Measurements from ENCODE around the gene RUVBL2. TPM values are rescaled to one million over a fixed set of nuclear protein-coding genes. Genes with fewer than 3 reads are reported as not detected.
A peak's percentile ranks its signal among the peaks of the same experiment; 100 is the strongest.
"Not testable (repeated sequence)": the region's sequence is repeated elsewhere in the genome, so short reads cannot be mapped to it uniquely, and the experiment has no call there.

RUVBL2 gene
- total RNA-seq, 1 experiment from 2014 or later, result 199 TPM

DNA sequence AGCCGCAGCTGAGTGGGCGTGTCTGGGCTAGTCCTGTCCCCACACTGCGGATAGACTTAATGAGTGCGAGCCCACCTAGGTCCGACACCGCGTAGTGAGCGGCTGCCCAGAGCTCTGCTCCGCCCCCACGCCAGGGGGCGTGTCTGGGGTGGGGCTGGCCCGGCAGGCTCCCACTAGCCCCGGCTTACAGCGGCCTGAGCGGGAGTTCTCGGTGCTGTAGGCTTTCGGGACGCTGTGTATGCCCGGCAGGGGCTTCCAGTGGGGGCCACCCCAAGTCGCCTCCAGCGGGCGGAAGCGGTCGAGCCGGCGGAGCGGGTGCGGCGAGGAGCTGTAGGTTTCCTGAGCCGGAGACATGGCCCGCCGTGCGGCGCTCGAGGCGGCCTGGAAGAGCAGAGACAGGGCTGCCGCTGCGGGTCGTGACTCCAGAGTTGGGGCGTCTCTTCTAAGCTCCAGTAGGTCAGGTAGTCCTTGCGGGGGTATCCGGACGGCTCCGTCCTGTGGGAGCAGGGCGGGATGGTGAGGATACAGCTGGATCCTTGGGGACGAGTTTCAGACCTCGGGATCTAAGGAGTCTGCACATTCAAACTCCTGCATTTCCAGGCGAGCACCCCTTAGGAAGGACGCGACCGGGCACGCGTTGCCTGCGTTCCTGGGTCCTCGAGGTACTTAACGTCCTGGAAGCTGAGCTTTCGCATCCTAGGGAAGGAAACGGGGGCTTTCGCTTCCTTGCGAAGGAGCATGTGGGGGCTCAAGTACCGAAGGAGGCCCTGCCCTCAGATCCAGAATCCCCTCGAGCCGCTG lies 62.6 kb downstream of the RUVBL2 start:
- CTCF ChIA-PET, result interaction anchor here (0.5 to 1.6 kb wide), 12 partner anchors 17 to 160 kb away, joined by 3 to 10 read pairs (median 5); partner anchors contain the start of genes GYS1 and RUVBL2
- Mint-ChIP-seq H3K27me3 (ENCODE audit: unreplicated experiment) (peaks cover 16% of the 10 kb centered on the region), H3K9me3 (ENCODE audit: low read depth, unreplicated experiment) (no peaks in the 10 kb centered on the region), H3K36me3 (ENCODE audit: insufficient read depth, unreplicated experiment) (peaks cover 37% of the 10 kb centered on the region), H3K27ac (ENCODE audit: unreplicated experiment) (no peak overlapping the region), H3K4me3 (ENCODE audit: low read depth, unreplicated experiment) (peak overlapping the region; percentile 95), H3K4me1 (ENCODE audit: low read depth, unreplicated experiment) (peaks cover 20% of the 10 kb centered on the region)
- intact Hi-C loops (cut with micrococcal nuclease; ENCODE audit: unreplicated experiment), result no loop called here
- TSS peak; percentile 38 for BruUV-seq (replicated peaks)
- TF ChIP-seq, protein P1, sequence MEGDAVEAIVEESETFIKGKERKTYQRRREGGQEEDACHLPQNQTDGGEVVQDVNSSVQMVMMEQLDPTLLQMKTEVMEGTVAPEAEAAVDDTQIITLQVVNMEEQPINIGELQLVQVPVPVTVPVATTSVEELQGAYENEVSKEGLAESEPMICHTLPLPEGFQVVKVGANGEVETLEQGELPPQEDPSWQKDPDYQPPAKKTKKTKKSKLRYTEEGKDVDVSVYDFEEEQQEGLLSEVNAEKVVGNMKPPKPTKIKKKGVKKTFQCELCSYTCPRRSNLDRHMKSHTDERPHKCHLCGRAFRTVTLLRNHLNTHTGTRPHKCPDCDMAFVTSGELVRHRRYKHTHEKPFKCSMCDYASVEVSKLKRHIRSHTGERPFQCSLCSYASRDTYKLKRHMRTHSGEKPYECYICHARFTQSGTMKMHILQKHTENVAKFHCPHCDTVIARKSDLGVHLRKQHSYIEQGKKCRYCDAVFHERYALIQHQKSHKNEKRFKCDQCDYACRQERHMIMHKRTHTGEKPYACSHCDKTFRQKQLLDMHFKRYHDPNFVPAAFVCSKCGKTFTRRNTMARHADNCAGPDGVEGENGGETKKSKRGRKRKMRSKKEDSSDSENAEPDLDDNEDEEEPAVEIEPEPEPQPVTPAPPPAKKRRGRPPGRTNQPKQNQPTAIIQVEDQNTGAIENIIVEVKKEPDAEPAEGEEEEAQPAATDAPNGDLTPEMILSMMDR (IDR thresholded peaks at IDR 0.05; ENCODE audit: unreplicated experiment), result peak; percentile 53
- DNase-seq, result peak; percentile 85

DNA sequence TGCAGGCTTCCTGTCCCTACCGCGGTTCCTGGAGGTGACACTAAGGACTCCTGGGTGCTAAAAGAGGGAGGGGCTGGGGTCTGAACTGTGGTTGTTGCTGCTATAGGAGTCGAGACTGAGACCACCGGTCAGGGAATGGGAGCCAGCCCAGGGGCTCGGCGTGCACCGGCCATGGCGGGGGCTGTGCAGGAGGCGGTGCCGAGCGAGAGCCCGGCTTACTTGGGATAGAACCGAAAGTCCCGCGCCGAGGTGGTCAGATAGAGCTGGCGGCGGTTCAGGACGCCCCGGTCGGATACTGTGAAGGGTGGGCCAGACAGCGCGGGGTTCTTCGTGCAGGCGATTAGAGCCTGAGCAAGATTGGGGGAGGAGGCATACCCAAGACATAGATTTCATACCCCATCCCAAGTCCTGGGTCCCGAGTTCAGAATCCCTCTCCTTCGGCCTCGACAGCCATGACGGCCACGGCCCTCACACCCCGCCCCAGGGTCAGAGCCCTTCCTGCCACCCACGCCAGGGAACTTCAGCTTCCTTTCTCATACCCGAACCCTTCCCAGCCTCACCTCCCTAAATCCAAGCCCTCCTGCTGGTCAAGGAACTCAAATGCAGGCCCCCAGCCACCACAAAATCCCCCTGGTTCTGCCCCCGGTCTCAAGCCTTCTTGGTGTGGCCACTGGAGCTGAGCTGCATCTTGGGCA lies 63.4 kb downstream of the RUVBL2 start:
- Mint-ChIP-seq H3K4me1 (ENCODE audit: low read depth, unreplicated experiment) (peaks cover 20% of the 10 kb centered on the region), H3K36me3 (ENCODE audit: insufficient read depth, unreplicated experiment) (peaks cover 37% of the 10 kb centered on the region), H3K4me3 (ENCODE audit: low read depth, unreplicated experiment) (peak overlapping the region; percentile 95), H3K27ac (ENCODE audit: unreplicated experiment) (peak overlapping the region; percentile 58), H3K27me3 (ENCODE audit: unreplicated experiment) (peaks cover 16% of the 10 kb centered on the region)
- CTCF ChIA-PET, result interaction anchor here (0.6 to 1.6 kb wide), 9 partner anchors 17 to 142 kb away, joined by 3 to 10 read pairs (median 5); partner anchors contain the start of genes GYS1 and RUVBL2
- H3K9me3 Mint-ChIP-seq (ENCODE audit: low read depth, unreplicated experiment); DNase-seq; BruUV-seq (replicated peaks); intact Hi-C loops (cut with micrococcal nuclease; ENCODE audit: unreplicated experiment): not testable (repeated sequence)

DNA sequence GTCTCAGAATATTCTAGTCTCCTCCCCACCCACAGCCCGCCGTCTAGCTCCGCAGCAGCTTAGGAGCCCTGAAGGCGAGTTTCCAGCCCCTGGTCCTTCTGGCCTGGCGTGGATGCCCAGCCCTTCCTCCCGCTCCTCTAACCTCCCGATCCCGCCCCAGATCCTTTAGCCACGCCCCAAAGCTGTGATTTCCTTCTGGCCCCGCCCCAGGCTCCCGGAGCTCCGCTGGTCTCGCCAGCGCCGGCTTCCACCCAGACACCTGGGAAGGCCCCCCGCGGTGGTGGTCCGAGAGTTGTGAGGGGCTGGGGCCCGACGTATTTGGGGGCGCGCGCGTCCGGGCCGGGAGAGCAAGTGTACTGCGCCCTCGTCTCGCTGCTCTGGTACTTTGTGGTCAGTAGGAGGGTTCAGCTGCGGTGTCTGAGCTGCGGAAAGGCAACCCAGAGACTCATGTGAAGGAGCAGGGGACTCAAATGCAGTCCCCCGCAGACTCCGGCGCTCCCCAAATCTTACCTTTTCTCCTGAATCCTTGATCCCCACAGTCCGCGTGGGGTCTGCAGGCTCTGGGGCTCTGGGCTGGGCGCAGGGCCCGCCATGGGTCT lies 64.0 kb downstream of the RUVBL2 start, which contains the start of gene CGB7:
Gene CGB7, minus strand, starts transcription at position 114 of the 599 bp plus-strand sequence. CDS start 2,374 bp downstream, outside the sequence.
- DNase-seq, result peak; percentile 87
- TF ChIP-seq, protein P1 (IDR thresholded peaks at IDR 0.05; ENCODE audit: unreplicated experiment), result no peak
- Mint-ChIP-seq H3K27me3 (ENCODE audit: unreplicated experiment) (peaks cover 16% of the 10 kb centered on the region), H3K36me3 (ENCODE audit: insufficient read depth, unreplicated experiment) (peaks cover 37% of the 10 kb centered on the region), H3K27ac (ENCODE audit: unreplicated experiment) (peak within 1 kb of the TSS; percentile 58), H3K4me3 (ENCODE audit: low read depth, unreplicated experiment) (peak within 1 kb of the TSS; percentile 95), H3K4me1 (ENCODE audit: low read depth, unreplicated experiment) (peaks cover 20% of the 10 kb centered on the region), H3K9me3 (ENCODE audit: low read depth, unreplicated experiment) (no peaks in the 10 kb centered on the region)
- intact Hi-C loops (cut with micrococcal nuclease; ENCODE audit: unreplicated experiment), result no loop called here
- no TSS peak for BruUV-seq (replicated peaks)
- CTCF ChIA-PET, result interaction anchor here (0.5 to 1.5 kb wide), 3 partner anchors 39 to 101 kb away, joined by 4 to 5 read pairs (median 4); partner anchors contain the start of gene RUVBL2

DNA sequence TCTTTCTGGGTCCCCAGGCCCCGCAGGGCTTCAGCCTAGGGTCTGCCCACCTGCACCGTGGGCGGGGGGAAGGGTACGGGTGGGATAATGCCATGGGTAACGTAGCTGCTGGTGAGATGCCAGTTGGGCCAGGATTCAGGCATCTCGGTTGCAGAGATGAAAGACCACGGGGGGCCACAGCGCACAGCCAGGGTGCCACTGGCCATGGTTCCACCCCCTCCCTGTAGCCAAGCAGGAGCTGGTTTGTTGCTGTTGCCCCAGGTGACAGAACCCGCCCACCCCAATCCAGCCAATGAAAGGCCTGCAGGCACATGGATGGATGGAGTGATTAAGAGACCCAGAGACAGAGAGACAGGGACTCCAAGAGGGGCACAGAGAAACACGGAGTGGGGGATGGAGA lies 64.9 kb downstream of the RUVBL2 start:
- H3K27ac Mint-ChIP-seq (ENCODE audit: unreplicated experiment), result no peak overlapping the region
- H3K4me1 Mint-ChIP-seq (ENCODE audit: low read depth, unreplicated experiment), result peaks cover 20% of the 10 kb centered on the region
- peaks cover 37% of the 10 kb centered on the region for H3K36me3 Mint-ChIP-seq (ENCODE audit: insufficient read depth, unreplicated experiment)
- intact Hi-C loops (cut with micrococcal nuclease; ENCODE audit: unreplicated experiment), result no loop called here
- CTCF ChIA-PET, result interaction anchor here (1.5 kb wide), 1 partner anchor 40 kb away, joined by 4 read pairs; no protein-coding TSS in a partner anchor
- peak; percentile 44 for DNase-seq
- peaks cover 16% of the 10 kb centered on the region for H3K27me3 Mint-ChIP-seq (ENCODE audit: unreplicated experiment)
- TF ChIP-seq, protein P1 (IDR thresholded peaks at IDR 0.05; ENCODE audit: unreplicated experiment), result no peak
- no peaks in the 10 kb centered on the region for H3K9me3 Mint-ChIP-seq (ENCODE audit: low read depth, unreplicated experiment)
- H3K4me3 Mint-ChIP-seq (ENCODE audit: low read depth, unreplicated experiment), result peak overlapping the region; percentile 95
- BruUV-seq (replicated peaks), result no TSS peak

Data from Calu3 (cell line).